RWPE1 (cell line): ENCODE results near the gene DGKD.

Experiments used
- CTCF ChIA-PET: fragments of 350-600 bp; sonication (Branson Sonifier 250); formaldehyde crosslinking; extraction: SDS; loops from one replicate; lab custom pipeline; 2021; lab: Yijun Ruan, JAX
- POLR2A ChIA-PET: fragments of 400-600 bp; formaldehyde crosslinking; extraction: SDS; loops from one replicate; lab custom pipeline; 2020; ENCODE audit warnings: antibody characterized with exemption; ENCODE audit not compliant: low non-redundant PET; lab: Yijun Ruan, JAX
- DNase-seq: peaks from one replicate; pipeline ENCODE4 v3.0.0; 2012; ENCODE audit warnings: low spot score
- H3K27ac ChIP-seq: fragments of 450-650 bp; 2 replicates; pipeline ENCODE4 v1.5.1; 2017
- TF ChIP-seq, protein P1 (sequence below): fragments of 450-650 bp; conservative IDR thresholded peaks from 2 replicates; pipeline ENCODE4 v1.5.1; 2017; ENCODE audit warnings: low read depth, mild to moderate bottlenecking

Gene DGKD

DNA sequence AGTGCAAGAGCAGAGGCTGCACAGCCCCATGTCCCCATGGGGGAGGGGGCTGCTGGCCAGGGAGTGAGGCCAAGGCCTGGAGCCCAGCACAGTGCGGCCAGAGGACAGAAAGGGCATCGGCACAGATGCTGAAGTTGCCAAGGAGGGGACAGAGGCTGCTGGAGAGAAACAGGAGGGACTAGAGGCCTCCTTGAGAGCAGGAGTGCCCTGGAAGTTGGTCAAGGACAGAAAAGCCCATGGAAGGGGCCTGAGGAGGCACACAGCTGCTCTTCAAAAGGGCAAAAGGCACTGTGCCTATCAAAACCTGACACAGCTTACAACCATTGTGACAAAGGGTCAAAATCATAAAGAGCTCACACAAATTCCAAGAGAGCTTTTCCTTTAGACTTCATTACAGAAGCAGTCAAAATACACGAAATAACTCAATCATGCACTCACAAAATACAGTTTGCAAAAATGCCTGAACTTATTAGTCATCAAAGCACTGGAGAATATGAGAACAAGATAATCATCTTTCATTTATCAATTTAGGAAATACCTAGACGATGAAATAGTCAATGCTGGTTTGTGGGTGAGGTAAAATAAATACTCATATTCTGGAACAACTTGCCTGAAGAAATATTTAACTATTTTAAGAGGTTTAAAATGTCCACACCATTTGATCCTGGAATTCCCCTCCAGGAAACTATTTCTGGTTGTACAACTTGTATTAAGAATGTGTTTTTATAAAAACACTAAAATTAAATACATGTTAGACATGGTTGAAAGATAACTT, 132.7 kb downstream of the DGKD start:
- DNase-seq, result peak; percentile 85
- POLR2A ChIA-PET, result no interaction called here
- TF ChIP-seq, protein P1, sequence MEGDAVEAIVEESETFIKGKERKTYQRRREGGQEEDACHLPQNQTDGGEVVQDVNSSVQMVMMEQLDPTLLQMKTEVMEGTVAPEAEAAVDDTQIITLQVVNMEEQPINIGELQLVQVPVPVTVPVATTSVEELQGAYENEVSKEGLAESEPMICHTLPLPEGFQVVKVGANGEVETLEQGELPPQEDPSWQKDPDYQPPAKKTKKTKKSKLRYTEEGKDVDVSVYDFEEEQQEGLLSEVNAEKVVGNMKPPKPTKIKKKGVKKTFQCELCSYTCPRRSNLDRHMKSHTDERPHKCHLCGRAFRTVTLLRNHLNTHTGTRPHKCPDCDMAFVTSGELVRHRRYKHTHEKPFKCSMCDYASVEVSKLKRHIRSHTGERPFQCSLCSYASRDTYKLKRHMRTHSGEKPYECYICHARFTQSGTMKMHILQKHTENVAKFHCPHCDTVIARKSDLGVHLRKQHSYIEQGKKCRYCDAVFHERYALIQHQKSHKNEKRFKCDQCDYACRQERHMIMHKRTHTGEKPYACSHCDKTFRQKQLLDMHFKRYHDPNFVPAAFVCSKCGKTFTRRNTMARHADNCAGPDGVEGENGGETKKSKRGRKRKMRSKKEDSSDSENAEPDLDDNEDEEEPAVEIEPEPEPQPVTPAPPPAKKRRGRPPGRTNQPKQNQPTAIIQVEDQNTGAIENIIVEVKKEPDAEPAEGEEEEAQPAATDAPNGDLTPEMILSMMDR, result no peak
- H3K27ac ChIP-seq, result peak overlapping the region; percentile 99
- CTCF ChIA-PET, result interaction anchor here (0.7 kb wide), 2 partner anchors 44 to 1630 kb away, joined by 3 read pairs; no protein-coding TSS in a partner anchor

DNA sequence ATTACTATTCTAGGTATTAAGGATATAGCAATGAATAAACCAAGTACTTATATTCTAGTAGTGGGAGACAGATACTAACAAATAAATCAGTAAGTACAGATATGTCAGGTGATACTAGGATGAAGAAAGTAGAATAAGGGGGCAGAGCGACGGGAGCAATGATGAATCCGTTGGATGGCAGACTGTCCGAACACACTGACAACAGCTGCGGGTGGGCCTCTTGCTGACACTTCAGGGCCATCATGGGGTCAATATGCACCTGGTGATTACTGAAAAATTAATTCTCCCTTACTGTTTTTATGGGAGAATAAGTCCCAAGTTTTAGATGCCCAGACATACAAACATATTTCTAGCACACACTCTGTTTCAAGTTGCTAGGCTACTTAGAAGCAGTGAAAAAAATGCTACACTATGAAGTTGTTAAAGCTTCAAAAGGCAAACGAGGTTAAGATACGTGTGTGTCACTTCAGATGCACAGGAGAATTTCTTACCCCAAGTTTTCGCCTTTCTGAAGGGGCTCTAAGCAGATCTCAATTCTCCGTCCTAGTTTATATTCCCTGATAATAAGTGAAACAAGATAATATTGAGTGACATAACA, 133.6 kb downstream of the DGKD start:
- POLR2A ChIA-PET, result no interaction called here
- DNase-seq, result no peak
- CTCF ChIA-PET, result no interaction called here
- H3K27ac ChIP-seq, result peak overlapping the region; percentile 97
- TF ChIP-seq, protein P1, result no peak

DNA sequence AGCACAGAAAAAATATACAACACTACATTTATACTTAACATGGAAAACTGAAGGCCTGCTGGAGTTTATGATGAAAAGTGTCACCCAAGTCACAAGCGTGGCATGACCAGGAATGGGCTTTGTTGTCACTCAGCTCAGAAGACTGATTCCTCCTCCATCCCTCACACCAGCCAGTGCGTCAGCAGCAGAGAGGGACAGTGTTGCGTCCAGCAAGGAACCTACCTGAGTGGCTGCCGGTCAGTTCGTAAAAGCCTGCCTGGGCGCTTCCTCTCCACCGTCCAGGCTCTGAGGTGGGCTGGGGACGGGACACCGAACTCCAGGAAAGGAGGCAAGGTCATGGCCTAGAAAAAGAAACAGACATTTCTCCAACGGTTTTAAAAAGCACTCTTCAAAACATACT, 134.8 kb downstream of the DGKD start:
- no peak for DNase-seq
- CTCF ChIA-PET, result interaction anchor here (0.7 to 1.1 kb wide), 2 partner anchors 105 to 217 kb away, joined by 3 to 6 read pairs; no protein-coding TSS in a partner anchor
- TF ChIP-seq, protein P1, result no peak
- peak overlapping the region; percentile 97 for H3K27ac ChIP-seq
- POLR2A ChIA-PET, result no interaction called here

DNA sequence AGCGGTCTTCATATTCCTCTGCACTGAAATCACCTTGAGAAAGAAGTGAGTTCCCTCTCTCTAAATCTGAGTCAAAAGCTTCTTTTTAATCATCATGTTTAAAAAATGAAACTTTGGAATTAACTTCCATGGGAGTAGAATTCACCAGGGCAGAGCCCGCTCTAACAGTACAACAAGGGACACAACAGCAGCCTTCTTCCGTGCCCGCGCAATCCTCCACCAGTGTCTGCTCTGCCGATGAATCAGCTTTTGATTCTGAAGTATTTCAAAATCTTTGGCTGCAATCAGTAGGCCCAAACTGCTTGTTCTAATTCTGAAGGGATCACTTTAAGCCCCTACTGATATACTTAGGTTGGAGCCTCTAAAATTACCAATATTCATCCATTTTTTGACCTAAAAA, 135.4 kb downstream of the DGKD start:
- DNase-seq, result peak; percentile 44
- CTCF ChIA-PET, result interaction anchor here (0.6 to 1.1 kb wide), 2 partner anchors 216 to 1231 kb away, joined by 3 read pairs; no protein-coding TSS in a partner anchor
- H3K27ac ChIP-seq, result peak overlapping the region; percentile 97
- POLR2A ChIA-PET, result no interaction called here
- TF ChIP-seq, protein P1, result no peak

- ChIA-PET POLR2A (no interaction called here), CTCF (interaction anchor here (0.5 to 0.6 kb wide), 2 partner anchors 40 to 42 kb away, joined by 3 read pairs; no protein-coding TSS in a partner anchor)
- TF ChIP-seq, protein P1, result no peak
- peak overlapping the region; percentile 97 for H3K27ac ChIP-seq
- DNase-seq, result no peak
Measured at GRCh38 chr2:233490831-233491230, 136.5 kb downstream of the DGKD start.

- ChIA-PET POLR2A (no interaction called here), CTCF (interaction anchor here (0.5 to 0.7 kb wide), 3 partner anchors 15 to 43 kb away, joined by 3 read pairs; no protein-coding TSS in a partner anchor)
- TF ChIP-seq, protein P1, result no peak
Measured at GRCh38 chr2:233491326-233491725, 137.0 kb downstream of the DGKD start.

More at GRCh38 chr2:233491326-233491725, 137.0 kb downstream of the DGKD start:
- H3K27ac ChIP-seq, result peak overlapping the region; percentile 97
- no peak for DNase-seq
